ENCODE measurements around the gene SQSTM1. TPM values are rescaled to one million over a fixed set of nuclear protein-coding genes. Genes with fewer than 3 reads are reported as not detected.
A peak's percentile ranks its signal among the peaks of the same experiment; 100 is the strongest.

Gene SQSTM1
- total and polyA plus RNA-seq, 9 of the 15 experiments (the other 6 are each of a cell fraction or from before 2014, with no cell fraction given), result 5.6 to 148 (median 64.0) TPM

- TF ChIP-seq MGA (IDR thresholded peaks at IDR 0.05) (peak; percentile 67; the same call in 1 of the 2 replicates), E2F4 (CRISPR knock-in tag; IDR thresholded peaks at IDR 0.05; ENCODE audit: low read depth) (no peak), ZNF699 (CRISPR knock-in tag; IDR thresholded peaks at IDR 0.05; ENCODE audit: insufficient replicate concordance) (no peak), BCOR (IDR thresholded peaks at IDR 0.05) (no peak), RNF219 (CRISPR knock-in tag; IDR thresholded peaks at IDR 0.05) (no peak)
- TF ChIP-seq, protein P1, sequence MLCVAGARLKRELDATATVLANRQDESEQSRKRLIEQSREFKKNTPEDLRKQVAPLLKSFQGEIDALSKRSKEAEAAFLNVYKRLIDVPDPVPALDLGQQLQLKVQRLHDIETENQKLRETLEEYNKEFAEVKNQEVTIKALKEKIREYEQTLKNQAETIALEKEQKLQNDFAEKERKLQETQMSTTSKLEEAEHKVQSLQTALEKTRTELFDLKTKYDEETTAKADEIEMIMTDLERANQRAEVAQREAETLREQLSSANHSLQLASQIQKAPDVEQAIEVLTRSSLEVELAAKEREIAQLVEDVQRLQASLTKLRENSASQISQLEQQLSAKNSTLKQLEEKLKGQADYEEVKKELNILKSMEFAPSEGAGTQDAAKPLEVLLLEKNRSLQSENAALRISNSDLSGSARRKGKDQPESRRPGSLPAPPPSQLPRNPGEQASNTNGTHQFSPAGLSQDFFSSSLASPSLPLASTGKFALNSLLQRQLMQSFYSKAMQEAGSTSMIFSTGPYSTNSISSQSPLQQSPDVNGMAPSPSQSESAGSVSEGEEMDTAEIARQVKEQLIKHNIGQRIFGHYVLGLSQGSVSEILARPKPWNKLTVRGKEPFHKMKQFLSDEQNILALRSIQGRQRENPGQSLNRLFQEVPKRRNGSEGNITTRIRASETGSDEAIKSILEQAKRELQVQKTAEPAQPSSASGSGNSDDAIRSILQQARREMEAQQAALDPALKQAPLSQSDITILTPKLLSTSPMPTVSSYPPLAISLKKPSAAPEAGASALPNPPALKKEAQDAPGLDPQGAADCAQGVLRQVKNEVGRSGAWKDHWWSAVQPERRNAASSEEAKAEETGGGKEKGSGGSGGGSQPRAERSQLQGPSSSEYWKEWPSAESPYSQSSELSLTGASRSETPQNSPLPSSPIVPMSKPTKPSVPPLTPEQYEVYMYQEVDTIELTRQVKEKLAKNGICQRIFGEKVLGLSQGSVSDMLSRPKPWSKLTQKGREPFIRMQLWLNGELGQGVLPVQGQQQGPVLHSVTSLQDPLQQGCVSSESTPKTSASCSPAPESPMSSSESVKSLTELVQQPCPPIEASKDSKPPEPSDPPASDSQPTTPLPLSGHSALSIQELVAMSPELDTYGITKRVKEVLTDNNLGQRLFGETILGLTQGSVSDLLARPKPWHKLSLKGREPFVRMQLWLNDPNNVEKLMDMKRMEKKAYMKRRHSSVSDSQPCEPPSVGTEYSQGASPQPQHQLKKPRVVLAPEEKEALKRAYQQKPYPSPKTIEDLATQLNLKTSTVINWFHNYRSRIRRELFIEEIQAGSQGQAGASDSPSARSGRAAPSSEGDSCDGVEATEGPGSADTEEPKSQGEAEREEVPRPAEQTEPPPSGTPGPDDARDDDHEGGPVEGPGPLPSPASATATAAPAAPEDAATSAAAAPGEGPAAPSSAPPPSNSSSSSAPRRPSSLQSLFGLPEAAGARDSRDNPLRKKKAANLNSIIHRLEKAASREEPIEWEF (CRISPR knock-in tag; IDR thresholded peaks at IDR 0.05), result no peak
These were observed 15.0 kb upstream of the SQSTM1 start (continued) for GRCh38 chr5:179805529-179806249.

All from K562 (cell line).